GM21360 (cell line): ENCODE results near the gene LRRC74A.

Experiments
- ATAC-seq: cut with Tn5 transposase; IDR thresholded peaks from one replicate; pipeline ENCODE4 v1.9.1; 2021; ENCODE audit warnings: mild to moderate bottlenecking, moderate library complexity; ENCODE audit not compliant: unreplicated experiment

The LRRC74A gene

GRCh38 chr14:76918256-76918781, 92.1 kb downstream of the LRRC74A start:
- ATAC-seq = no peak

DNA sequence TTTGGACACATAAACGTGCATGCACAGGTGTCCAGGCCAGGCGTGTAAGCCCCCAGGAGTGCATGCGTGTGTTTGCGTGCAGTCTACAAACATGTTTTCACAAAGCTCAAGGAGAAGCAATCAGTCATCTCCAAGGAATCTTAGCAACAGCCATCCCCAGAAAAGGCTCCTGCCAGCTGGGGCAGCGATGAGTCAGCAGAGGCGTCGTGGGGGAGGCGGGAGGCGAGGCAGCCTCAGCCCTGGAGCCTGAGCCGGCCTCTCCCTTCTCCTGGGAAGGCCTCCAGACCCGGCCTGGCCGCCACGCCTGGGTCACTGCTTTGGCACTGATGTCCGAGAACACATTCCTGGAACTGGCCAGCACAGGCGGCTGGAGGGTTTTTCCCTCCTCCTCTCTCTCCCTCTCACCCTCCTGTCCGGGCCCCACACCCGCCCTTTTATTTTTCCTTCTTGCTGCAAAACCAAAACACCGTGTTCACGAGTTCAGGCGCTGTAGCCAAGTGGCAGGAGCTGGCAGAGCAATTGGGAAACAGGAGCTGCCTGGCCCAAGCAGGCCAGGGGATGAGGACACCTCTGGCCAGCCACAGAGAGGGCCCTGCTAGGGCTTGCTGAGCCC, 92.7 kb downstream of the LRRC74A start:
- ATAC-seq = no peak
